ENCODE measurements around the gene RGS13.

RGS13 gene

DNA sequence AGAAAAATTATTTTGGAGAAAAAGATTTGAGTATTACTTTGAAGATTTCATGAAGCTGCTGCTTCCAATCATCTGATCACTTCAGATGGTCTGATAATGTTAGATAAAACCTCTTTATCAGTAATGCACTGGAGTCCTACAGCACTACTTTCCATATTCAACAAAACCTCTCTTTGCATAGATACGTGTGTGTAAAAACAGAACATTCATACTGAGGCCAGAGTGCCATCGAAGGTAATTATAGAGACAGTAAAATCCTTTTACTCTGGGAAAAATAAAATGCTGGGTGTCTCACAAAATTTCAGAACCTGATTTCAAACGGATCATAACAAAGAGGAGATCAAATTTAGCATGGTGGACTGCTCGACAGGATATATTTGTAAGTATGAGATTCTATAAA lies at the start of gene RGS13:
Gene RGS13 (plus strand): TSS at position 209 of the 400 bp plus-strand sequence. CDS start 8,188 bp downstream, outside the sequence.
- no peak for DNase-seq (ENCODE audit: low read depth in 2 of 2)

DNA sequence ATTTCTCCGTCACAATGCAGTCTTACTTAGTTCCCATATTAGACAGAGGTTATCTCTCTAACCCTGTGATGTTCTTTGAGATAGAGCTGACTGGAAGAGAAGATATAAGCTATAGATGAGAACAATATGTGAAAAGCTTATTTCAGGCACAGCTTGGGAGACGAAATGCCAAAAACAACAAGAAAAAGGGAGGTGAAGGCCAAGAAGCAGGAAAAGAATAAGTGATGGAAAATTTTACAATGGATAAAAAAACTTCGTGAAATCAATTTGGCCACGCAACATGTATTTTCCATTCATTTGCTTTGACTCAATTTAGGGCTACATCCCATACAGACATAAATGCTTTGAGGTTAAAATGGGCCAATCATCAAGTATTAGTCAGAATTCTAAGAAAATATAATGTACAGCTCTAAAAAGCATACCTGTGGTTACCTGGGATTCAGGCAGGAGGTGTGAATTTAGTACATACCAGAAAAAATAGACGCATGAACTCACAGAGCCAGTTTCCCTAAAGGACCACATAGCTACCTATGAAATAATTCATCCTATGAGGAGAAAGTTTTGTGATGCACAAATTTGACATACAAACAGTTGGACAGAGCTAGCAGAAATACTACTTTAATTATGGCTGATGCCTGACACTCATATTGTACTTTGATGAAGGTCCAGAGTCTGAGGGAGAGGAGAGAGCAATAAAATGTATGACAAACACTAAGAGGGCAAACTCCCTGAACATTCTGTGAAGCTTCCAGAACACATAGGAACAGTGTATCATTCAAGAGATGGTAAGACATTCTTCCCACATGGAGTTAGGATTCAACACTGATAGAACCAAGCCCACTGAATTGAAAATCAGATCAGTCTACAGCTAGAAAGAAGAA lies 48.3 kb upstream of the RGS13 start:
- no peak for DNase-seq (ENCODE audit: low read depth in 2 of 2)

- DNase-seq (ENCODE audit: low read depth in 2 of 2), result no peak
Measured at GRCh38 chr1:192588546-192588945, 47.4 kb upstream of the RGS13 start.

- no peak for DNase-seq (ENCODE audit: low read depth in 2 of 2)
Measured at GRCh38 chr1:192589813-192590212, 46.1 kb upstream of the RGS13 start.

- no peak for DNase-seq (ENCODE audit: low read depth in 2 of 2)
Measured at GRCh38 chr1:192592517-192592916, 43.4 kb upstream of the RGS13 start.

GRCh38 chr1:192592981-192593708 lies 42.8 kb upstream of the RGS13 start:
- DNase-seq (ENCODE audit: low read depth in 2 of 2), result no peak

- no peak for DNase-seq (ENCODE audit: low read depth in 2 of 2)
Measured at GRCh38 chr1:192595299-192595698, 40.6 kb upstream of the RGS13 start.

DNA sequence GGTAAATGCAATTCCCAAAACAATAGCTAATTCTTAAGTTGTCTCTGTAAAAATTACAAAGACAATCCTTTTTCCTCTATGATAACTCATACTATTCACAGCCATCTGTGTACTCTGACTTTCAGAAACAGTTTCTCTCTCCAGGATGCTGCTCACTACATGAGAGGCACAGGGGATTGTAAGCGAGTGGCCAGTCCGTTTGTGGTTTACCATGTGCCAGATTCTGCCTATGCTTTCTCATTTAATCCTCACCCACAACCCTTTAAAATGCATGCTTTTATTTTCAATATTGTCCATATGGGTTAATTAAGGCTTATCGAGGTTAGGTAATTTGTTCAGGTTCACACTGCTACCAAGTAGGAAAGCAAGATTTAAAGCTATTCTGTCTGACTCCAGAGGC lies 37.4 kb upstream of the RGS13 start:
- DNase-seq (ENCODE audit: low read depth in 2 of 2), result no peak

GRCh38 chr1:192600275-192600674 lies 35.7 kb upstream of the RGS13 start:
- no peak for DNase-seq (ENCODE audit: low read depth in 2 of 2)

DNA sequence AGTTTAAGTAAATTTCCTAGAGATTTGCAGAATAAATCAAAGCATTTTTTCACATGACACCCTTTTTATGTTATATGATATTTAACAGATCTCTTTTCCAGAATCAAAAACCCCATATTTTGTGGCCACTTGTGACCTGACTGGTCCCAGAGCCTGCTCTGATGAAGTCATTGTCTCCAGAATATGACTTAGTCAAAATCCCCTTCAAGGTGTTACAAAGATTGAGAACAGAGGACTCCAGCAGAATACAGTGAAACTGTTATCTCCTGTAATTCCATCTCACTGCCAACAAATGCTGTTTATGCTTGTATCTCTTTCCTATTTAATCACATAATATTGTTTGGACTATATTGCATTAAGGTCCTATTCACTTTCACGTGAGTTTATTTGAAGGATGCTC lies 34.8 kb upstream of the RGS13 start:
- DNase-seq (ENCODE audit: low read depth in 2 of 2), result no peak

- DNase-seq (ENCODE audit: low read depth in 2 of 2), result no peak
Measured at GRCh38 chr1:192601567-192601966, 34.4 kb upstream of the RGS13 start.

- no peak for DNase-seq (ENCODE audit: low read depth in 2 of 2)
Measured at GRCh38 chr1:192602757-192603156, 33.2 kb upstream of the RGS13 start.

DNA sequence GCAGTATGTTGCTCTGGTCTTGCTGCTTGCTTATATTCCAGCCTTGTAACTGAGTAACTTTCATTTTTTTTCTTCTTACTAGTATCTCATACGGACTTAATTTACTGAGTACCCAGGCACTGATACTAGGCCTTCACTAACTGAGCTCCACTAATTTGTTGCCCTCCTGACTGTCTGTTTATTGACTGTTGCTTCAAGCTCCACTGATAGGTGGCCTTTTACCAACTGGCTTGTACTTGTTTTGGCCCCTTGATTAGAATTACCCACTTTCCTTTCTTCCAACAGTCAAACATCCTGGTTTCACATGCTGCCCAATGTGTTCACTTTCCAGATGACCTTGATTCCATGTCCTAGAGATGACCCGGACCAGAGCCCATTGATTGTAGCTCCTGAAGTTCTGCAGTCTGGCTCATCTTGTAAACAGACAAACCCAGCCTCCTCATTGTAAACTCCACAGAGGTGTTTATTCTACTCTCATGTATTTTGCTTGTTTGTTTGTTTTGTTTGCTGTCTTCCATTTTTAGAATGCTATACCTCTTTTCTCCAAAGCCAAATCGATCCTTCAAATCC lies 32.6 kb upstream of the RGS13 start:
- DNase-seq (ENCODE audit: low read depth in 2 of 2), result no peak

DNA sequence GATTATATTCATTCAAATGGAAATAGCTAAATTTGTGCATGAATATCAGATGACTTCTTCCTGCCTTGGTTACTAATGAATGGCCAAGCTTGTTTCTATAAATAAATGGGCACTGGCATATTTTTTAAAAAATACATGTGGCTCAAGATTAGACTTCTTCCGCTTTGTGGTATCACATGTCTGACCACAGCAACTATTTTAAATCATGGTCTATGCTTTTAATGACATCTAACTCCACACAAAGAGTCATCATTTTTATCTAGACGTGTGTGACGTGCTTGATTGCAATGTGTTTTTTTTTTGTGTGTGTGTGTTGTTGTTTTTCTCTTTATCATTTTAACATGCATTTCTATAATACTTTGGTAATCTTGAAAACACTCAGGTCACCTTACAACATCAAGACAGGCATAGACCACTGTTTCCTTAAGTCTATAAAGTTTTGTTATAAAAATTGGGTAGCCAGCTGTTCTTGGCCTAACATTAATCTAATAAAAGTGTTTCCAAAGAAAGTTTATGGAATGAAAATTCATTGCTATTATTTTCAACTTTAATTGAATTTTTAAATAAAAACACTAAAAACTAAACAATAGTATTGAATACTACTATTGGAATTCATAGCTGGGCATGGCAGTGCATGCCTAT lies 30.8 kb upstream of the RGS13 start:
- DNase-seq (ENCODE audit: low read depth in 2 of 2), result no peak

- no peak for DNase-seq (ENCODE audit: low read depth in 2 of 2)
Measured at GRCh38 chr1:192608671-192609070, 27.3 kb upstream of the RGS13 start.

DNA sequence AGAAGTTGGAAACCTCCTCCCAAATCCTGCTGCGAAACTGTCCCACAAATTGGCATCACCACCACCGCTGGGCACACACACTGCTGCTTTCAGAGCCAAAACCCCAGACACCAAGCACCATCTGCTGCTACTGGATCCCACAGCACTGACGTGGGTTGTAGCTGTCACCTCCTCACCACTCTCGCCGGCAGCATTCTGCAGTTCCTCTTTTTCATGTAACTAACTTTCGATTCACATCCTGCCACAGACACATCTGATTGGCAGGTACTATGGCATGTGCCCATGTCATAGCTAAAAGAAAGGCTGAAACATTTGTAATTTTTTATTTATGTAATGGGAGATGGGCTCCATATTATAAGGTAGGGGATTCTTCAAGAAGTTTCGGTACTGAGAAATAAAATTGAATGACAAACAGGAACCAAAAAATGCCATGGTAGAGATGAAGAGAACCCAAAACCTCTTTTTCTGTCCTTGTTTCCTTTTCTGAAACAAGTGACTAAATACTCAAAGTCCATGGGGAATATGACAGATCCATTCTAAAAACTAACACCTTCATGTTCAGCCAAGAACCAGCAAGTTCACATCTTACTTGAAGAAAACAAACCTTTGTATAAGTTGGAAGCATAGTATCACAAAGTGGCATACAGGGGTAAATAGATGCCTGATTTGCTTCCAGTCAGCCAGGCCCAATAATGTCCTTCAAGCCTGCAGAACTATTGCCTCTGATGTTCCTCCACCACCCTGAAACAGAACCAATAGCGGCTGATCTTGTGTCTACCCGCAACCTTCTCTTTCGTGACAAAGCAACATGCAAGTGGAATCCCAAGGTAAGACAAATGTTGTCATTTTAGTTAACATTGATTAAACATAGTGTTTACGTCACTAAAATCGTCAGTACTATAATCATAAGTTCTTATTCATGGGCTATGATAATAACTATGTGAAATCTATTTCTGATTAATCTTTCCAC lies 26.6 kb upstream of the RGS13 start:
- peak; percentile 25 to 43 for DNase-seq (ENCODE audit: low read depth in 2 of 2)

DNA sequence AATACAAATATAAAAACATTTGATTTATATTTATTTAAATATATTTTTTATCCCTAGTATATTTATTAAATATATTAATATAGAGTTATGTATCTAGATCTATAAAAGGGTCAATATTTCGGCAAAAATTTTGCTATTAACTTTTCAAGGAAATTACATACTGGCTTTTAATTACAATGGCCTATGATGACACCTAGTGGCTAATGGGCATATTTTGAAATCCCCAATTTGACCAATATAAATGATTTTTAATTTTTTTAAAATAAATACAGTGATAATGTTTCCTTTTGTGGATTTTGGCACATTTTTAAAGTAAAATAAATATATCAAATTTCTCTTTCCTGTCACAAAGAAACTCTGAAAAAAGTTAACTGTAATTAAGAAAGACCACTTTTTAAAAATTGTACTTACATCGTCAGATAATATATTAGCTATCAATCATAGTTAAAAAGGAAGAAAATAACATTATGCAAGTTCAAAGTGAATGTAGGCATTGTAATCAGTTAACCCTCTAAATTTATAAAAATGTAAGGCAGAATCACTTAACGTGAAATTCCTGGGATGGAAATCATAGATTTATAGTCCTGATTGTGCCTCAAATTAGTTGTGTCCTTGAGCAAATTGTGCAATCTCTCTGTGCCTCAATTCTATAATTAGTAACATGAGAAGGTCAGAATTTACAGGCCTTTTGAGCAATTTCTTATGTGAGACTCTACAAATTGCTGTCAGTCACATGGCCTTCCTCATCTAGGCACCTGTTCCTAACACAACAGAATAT lies 25.6 kb upstream of the RGS13 start:
- DNase-seq (ENCODE audit: low read depth in 2 of 2), result no peak

DNA sequence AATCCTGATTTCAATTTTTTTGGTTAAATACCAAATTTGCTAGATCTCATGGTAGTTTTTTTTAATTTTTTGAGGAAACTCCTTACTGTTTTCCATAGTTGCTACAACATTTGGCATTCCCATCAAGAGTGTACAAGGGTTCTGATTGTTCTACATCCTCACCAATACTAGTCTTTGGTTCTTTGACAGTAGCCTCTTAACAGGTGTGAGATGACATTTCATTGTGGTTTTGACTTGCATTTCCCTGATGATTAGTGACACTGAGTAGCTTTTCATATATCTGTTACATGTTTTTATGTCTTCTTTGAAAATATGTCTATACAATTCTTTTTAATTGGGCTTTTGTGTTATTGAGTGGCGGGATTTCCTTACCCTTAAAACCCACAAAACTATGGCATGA lies 20.9 kb upstream of the RGS13 start:
- no peak for DNase-seq (ENCODE audit: low read depth in 2 of 2)

- DNase-seq (ENCODE audit: low read depth in 2 of 2), result no peak
Measured at GRCh38 chr1:192620071-192620635, 15.8 kb upstream of the RGS13 start.
